Transverse colon (tissue), 4 donors: Measurements from ENCODE around the gene GPR18. TPM values are rescaled to one million over a fixed set of nuclear protein-coding genes. Genes with fewer than 3 reads are reported as not detected.

Experiments
- DNase-seq: peaks from one replicate; pipeline ENCODE4 v3.0.0-alpha.2; 2019
- H3K27ac ChIP-seq, 4 donors: fragments of 200-600 bp; sonication (generic); 2 replicates each; pipeline ENCODE4 v1.5.1; 2016 to 2018; ENCODE audit warnings: inconsistent platforms in 4 of 4
- H3K27me3 ChIP-seq: fragments of 200-600 bp; sonication (generic); 2 replicates; pipeline ENCODE4 v1.5.1; 2017; ENCODE audit warnings: inconsistent platforms
- H3K36me3 ChIP-seq, 4 donors: fragments of 200-600 bp; sonication (generic); 2 replicates each; pipeline ENCODE4 v1.5.1; 2017 to 2019; ENCODE audit warnings: inconsistent platforms in 4 of 4
- H3K4me1 ChIP-seq, 4 donors: fragments of 200-600 bp; sonication (generic); 2 replicates each; pipeline ENCODE4 v1.5.1; 2017 to 2020; ENCODE audit warnings: inconsistent platforms in 4 of 4
- H3K4me3 ChIP-seq, 4 donors: fragments of 200-600 bp; sonication (generic); 1 replicate in 1 of 4; 2 replicates in 3 of 4; pipeline versions ENCODE4 v1.5.1 to v1.6.1; 2017 to 2019; ENCODE audit warnings: inconsistent platforms in 4 of 4
- H3K9me3 ChIP-seq, 2 donors: fragments of 200-600 bp; sonication (generic); 2 replicates each; pipeline ENCODE4 v1.5.1; 2017 to 2019; ENCODE audit warnings: inconsistent platforms in 2 of 2
- EP300 ChIP-seq: sonication (generic); formaldehyde crosslinking; IDR thresholded peaks from one replicate; pipeline ENCODE4 v1.6.1; 2017; ENCODE audit warnings: antibody characterized with exemption, low read depth
- POLR2A ChIP-seq: fragments of 450-650 bp; IDR thresholded peaks from one replicate; pipeline ENCODE4 v1.6.1; 2016; ENCODE audit warnings: antibody characterized with exemption, mild to moderate bottlenecking, moderate library complexity
- POLR2AphosphoS5 ChIP-seq, 3 donors: sonication (generic); formaldehyde crosslinking; IDR thresholded peaks; one replicate each; pipeline ENCODE4 v1.6.1; 2016; ENCODE audit warnings: antibody characterized with exemption in 3 of 3
- WGBS, 2 donors: methylation state at CpG; one replicate each; pipeline ENCODE4 v1.1.5; 2018; ENCODE audit warnings: low coverage in 1 of 2; 5-methylcytosine and 5-hydroxymethylcytosine counted together
- in situ Hi-C, 4 donors: fragments of 200-750 bp; cut with MboI; loops; one replicate each; pipeline versions ENCODE4 v1.15.0 to v1.15.1; 2017; ENCODE audit warnings: low sequenced_read_pairs in 3 of 4, low pct_ligation_motif_present in 1 of 4, low pct_unique_long_range_greater_than_20kb in 1 of 4
- intact Hi-C: fragments of 100-400 bp; cut with DNase I; formaldehyde crosslinking; loops from one replicate; pipeline ENCODE4 v1.15.1; 2023; ENCODE audit warnings: low total_unique reads
- total RNA-seq, 4 donors: library from RNA; depleted of rRNA; stranded (reverse); fragments of >200 nt; gene quantifications; one replicate each; pipeline ENCODE4 v1.1.0, GENCODE V29; 2016
- TF ChIP-seq, protein P1 (sequence below), 5 experiments: fragments of 200-600 bp in 3 of 5; fragments of 450-650 bp in 2 of 5; sonication (generic) in 3 of 5; IDR thresholded peaks; 1 replicate in 2 of 5; 2 replicates in 3 of 5; pipeline ENCODE4 v1.5.1; 2016 to 2017; ENCODE audit warnings: antibody characterized with exemption in 5 of 5, inconsistent platforms in 3 of 5, mild to moderate bottlenecking in 2 of 5, moderate library complexity in 1 of 5

The GPR18 gene
- total RNA-seq, 4 donors from 2014 or later: 0.41 to 0.48 TPM; not detected in 2

DNA sequence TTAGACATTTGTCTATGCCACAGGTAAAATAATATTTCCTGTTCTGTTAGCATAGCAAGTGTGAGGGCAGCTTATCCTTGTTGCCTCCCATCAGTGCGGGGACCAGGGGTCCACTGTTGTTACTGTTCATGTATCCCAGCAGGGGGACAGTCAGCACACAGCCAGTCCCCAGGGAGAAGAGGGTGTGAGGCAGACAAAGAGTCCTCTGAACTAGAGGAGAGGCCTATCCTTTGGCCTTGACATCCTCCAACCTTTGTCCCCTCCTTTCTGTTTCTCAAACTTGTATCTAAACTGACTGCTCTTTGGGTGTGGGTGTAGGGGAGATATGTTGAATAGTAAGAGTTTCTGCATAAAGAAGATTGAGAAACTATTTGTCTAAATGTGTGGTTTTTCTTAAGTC is 2.9 kb upstream of the GPR18 start:
- 100% methylated on average over 1 of the region's 1 CpG; no CpG with 5 or more reads in 1 of the 2 donors for WGBS, 2 donors
- Histone ChIP-seq H3K4me1 (peaks cover 0 to 14% (median 3%) of the 10 kb centered on the region in 4 donors), H3K9me3 (no peaks in the 10 kb centered on the region), H3K27ac (no peak overlapping the region), H3K36me3 (no peaks in the 10 kb centered on the region), H3K4me3 (no peak overlapping the region), H3K27me3 (no peaks in the 10 kb centered on the region)
- TF ChIP-seq EP300 (no peak), POLR2A (no peak), POLR2AphosphoS5 (IDR thresholded peaks at IDR 0.05) (no peak)
- TF ChIP-seq, protein P1, sequence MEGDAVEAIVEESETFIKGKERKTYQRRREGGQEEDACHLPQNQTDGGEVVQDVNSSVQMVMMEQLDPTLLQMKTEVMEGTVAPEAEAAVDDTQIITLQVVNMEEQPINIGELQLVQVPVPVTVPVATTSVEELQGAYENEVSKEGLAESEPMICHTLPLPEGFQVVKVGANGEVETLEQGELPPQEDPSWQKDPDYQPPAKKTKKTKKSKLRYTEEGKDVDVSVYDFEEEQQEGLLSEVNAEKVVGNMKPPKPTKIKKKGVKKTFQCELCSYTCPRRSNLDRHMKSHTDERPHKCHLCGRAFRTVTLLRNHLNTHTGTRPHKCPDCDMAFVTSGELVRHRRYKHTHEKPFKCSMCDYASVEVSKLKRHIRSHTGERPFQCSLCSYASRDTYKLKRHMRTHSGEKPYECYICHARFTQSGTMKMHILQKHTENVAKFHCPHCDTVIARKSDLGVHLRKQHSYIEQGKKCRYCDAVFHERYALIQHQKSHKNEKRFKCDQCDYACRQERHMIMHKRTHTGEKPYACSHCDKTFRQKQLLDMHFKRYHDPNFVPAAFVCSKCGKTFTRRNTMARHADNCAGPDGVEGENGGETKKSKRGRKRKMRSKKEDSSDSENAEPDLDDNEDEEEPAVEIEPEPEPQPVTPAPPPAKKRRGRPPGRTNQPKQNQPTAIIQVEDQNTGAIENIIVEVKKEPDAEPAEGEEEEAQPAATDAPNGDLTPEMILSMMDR (IDR thresholded peaks at IDR 0.05): no peak
- no peak for DNase-seq
- in situ Hi-C loops (loop anchor here in 3 of 4 donors (5.0 to 10.0 kb wide), 2 partner anchors 84 to 86 kb away; no protein-coding TSS in a partner anchor), intact Hi-C loops (loop anchor here (5.0 kb wide), 1 partner anchor 39 kb away; no protein-coding TSS in a partner anchor)

DNA sequence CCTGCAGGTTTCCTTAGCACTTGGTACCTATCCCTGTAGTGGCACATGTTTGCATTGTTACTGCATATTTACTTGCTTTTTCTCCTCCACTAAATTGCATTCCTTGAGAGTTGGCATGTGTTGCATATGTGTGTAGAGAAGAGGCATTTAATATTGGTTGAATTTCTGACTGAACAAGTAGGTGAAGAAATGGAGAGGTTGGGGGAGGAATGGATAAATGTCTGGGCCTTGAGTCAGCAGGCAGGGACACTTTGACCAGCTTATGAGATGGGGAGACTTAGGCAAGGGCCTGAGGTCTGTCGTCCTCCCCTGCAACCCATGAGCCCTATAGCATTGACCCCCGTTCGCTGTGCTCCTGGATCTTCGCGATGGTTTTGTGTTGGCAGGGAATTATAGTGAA is 2.0 kb upstream of the GPR18 start:
- peaks cover 0 to 8% (median 3%) of the 10 kb centered on the region in 4 donors for H3K4me1 ChIP-seq
- no peak overlapping the region for H3K4me3 ChIP-seq
- TF ChIP-seq POLR2A: no peak
- TF ChIP-seq, protein P1 (IDR thresholded peaks at IDR 0.05): no peak
- TF ChIP-seq EP300: no peak
- no peak for TF ChIP-seq POLR2AphosphoS5 (IDR thresholded peaks at IDR 0.05)
- WGBS, 2 donors: 86 to 90% methylated on average over 2 to 5 of the region's 5 CpGs
- no peak for DNase-seq
- H3K27ac ChIP-seq: no peak overlapping the region
- H3K27me3 ChIP-seq: no peaks in the 10 kb centered on the region
- H3K36me3 ChIP-seq: peaks cover 0 to 4% (median 0%) of the 10 kb centered on the region in 4 donors
- H3K9me3 ChIP-seq: no peaks in the 10 kb centered on the region
- in situ Hi-C loops: loop anchor here in 3 of 4 donors (5.0 to 10.0 kb wide), 2 partner anchors 83 to 85 kb away; no protein-coding TSS in a partner anchor
- intact Hi-C loops: loop anchor here (5.0 kb wide), 1 partner anchor 38 kb away; no protein-coding TSS in a partner anchor

DNA sequence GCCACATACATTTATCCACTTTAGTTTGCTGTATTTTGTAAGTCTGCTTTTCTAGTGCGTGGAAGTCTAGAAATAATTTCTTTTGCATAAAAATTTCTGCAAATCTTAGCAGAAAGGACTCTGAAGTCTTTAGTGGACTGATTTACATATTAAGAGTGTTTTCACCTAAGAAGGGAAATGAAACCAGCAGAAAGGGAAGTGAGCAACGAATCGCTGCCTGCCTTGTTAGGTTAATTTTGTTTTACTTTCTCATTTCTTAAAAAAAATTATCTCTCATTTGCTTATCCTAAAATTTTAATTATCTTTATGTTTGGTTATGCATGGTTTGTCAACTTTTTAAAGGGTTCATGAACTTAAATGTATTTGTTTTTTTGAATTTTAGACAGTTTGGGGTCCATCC is 767 bp upstream of the GPR18 start:
- Histone ChIP-seq H3K4me1 (peaks cover 0 to 6% (median 3%) of the 10 kb centered on the region in 4 donors), H3K9me3 (no peaks in the 10 kb centered on the region), H3K27me3 (no peaks in the 10 kb centered on the region), H3K27ac (peak overlapping the region; percentile 5 to 64 (median 36)), H3K36me3 (peaks cover 0 to 6% (median 3%) of the 10 kb centered on the region in 4 donors), H3K4me3 (no peak overlapping the region)
- DNase-seq: no peak
- in situ Hi-C loops (no loop called here), intact Hi-C loops (no loop called here)
- TF ChIP-seq, protein P1 (IDR thresholded peaks at IDR 0.05): no peak
- TF ChIP-seq POLR2AphosphoS5 (IDR thresholded peaks at IDR 0.05) (no peak), POLR2A (no peak), EP300 (no peak)
- WGBS, 2 donors: 59 to 69% methylated on average over 3 of the region's 3 CpGs

DNA sequence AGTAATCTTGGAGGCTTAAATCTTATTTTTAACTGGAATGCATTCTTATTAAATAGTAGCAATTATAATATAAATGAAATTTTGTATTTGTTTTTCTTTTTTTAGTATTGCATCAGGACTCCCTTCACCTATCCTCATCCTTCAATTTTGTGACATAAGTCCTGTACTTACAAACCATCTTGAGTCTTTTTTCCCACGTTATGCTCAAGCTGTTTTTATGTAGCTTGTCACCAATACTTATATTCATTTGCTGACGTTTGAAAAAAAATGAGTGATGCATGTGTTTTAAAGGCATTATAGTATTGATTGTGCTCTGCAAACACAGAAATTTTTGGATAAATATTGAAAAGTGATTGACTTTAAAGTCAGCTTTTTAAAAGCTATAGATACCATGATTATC is 888 bp downstream of the GPR18 start:
- in situ Hi-C loops: no loop called here
- WGBS, 2 donors: 63 to 71% methylated on average over 2 of the region's 2 CpGs
- Histone ChIP-seq H3K4me3 (no peak overlapping the region), H3K4me1 (peaks cover 0 to 4% (median 0%) of the 10 kb centered on the region in 4 donors), H3K9me3 (no peaks in the 10 kb centered on the region), H3K27ac (peak overlapping the region in 2 of 4 donors; percentile 5 to 64), H3K27me3 (no peaks in the 10 kb centered on the region), H3K36me3 (peaks cover 0 to 6% (median 3%) of the 10 kb centered on the region in 4 donors)
- TF ChIP-seq, protein P1 (IDR thresholded peaks at IDR 0.05): no peak
- TF ChIP-seq POLR2AphosphoS5 (IDR thresholded peaks at IDR 0.05): no peak
- no peak for TF ChIP-seq POLR2A
- intact Hi-C loops: no loop called here
- no peak for DNase-seq
